Fibroblast of villous mesenchyme (primary cell): ENCODE data around the gene ATP11C. TPM values are rescaled to one million over a fixed set of nuclear protein-coding genes. Genes with fewer than 3 reads are reported as not detected.

Experiments used
- DNase-seq: peaks from one replicate; pipeline ENCODE4 v3.0.0-alpha.2; 2010; ENCODE audit warnings: low read depth
- H3K4me3 ChIP-seq: 2 replicates; pipeline ENCODE4 v1.5.1; 2011; ENCODE audit warnings: low read depth, mild to moderate bottlenecking, low read length
- total RNA-seq: library from RNA; depleted of rRNA; stranded (reverse); fragments of >200 nt; gene quantifications from 2 replicates; pipeline ENCODE4 v1.2.3, GENCODE V29; 2012
- TF ChIP-seq, protein P1 (sequence below): IDR thresholded peaks from 2 replicates; pipeline ENCODE4 v1.5.1; 2012; ENCODE audit warnings: low read depth, mild to moderate bottlenecking, low read length; ENCODE audit not compliant: insufficient read depth

Gene ATP11C
- total RNA-seq, 1 donor = 81.6 TPM

DNA sequence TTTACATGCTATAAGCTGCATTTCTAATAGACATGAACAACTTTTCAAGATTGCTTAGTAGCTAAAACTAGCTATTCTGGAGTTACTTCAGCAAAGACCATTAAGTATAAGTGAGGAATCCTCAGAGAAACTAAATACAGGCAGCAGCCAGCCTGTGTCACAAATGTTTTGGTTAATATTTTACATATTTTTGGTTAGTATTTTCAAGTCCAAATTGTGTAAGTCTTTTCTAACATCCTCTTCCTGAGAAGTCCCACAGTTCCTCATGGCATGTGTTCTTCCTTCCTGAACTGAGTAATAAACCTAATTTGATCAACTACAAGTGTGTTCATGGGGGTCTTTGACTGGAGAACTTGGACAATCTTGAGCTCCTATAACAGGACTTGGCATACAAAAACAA lies 182.5 kb downstream of the ATP11C start:
- TF ChIP-seq, protein P1, sequence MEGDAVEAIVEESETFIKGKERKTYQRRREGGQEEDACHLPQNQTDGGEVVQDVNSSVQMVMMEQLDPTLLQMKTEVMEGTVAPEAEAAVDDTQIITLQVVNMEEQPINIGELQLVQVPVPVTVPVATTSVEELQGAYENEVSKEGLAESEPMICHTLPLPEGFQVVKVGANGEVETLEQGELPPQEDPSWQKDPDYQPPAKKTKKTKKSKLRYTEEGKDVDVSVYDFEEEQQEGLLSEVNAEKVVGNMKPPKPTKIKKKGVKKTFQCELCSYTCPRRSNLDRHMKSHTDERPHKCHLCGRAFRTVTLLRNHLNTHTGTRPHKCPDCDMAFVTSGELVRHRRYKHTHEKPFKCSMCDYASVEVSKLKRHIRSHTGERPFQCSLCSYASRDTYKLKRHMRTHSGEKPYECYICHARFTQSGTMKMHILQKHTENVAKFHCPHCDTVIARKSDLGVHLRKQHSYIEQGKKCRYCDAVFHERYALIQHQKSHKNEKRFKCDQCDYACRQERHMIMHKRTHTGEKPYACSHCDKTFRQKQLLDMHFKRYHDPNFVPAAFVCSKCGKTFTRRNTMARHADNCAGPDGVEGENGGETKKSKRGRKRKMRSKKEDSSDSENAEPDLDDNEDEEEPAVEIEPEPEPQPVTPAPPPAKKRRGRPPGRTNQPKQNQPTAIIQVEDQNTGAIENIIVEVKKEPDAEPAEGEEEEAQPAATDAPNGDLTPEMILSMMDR = no peak
- H3K4me3 ChIP-seq = no peak overlapping the region
- DNase-seq = peak; percentile 13

DNA sequence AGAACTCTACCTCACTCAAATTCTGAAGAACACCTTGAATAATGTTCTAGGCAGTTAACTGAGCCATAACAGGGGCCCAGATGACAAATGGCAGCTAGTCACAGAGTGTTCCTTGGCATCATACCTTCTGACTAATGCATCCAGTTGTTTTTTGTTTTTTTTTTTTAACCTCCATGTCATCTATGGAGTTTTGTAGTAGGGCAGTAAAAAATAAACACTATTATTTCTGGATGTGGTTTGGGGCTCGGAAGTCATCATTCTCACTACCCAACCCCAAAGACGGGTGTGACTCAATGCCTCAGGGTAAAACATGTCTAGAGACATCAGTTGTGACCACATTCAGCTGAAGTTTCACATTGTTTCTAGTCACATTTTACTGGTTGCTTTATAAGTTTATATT lies 193.7 kb downstream of the ATP11C start:
- H3K4me3 ChIP-seq = no peak overlapping the region
- TF ChIP-seq, protein P1 = no peak
- DNase-seq = peak; percentile 29

DNA sequence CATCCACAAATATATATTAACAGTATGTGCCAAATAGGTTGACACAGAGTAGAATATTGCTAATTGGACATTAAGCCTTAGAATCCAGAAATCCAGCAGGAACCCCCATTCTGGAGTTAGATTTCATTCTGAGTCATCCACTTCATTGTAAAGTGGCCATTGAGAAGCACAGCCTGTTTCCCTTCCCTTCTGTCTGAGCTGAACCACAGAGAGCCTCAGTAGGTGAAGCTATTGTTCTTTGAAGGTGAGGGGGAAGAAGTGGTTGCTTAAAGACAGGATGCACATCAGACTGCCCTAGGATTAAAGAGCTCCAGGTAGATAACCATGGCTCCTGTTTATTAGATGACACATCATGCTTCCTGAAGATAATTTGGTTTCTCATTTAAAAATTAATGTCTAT lies 194.3 kb downstream of the ATP11C start:
- TF ChIP-seq, protein P1 = no peak
- no peak overlapping the region for H3K4me3 ChIP-seq

DNA sequence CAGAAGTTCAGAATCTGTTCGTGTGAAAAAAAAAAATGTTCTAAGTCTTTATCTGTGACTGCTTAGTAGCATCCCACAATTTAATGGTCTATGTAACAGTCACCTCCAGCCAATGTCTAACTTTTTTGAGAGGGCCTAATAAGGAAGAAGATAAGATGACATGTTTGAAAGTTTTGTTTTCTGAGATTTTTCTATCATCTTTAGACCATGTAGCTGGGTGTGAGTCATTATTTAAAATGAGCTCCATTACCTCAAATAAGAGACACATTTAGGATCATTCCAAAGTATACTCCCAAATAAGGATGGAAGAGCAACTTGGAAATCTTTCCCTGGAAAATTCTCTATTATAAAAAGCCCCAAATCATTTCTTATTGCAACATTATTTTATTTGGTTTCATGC lies 196.7 kb downstream of the ATP11C start:
- H3K4me3 ChIP-seq = no peak overlapping the region
- TF ChIP-seq, protein P1 = no peak
- no peak for DNase-seq

More for the DNA sequence above, 194.3 kb downstream of the ATP11C start:
- no peak for DNase-seq

DNA sequence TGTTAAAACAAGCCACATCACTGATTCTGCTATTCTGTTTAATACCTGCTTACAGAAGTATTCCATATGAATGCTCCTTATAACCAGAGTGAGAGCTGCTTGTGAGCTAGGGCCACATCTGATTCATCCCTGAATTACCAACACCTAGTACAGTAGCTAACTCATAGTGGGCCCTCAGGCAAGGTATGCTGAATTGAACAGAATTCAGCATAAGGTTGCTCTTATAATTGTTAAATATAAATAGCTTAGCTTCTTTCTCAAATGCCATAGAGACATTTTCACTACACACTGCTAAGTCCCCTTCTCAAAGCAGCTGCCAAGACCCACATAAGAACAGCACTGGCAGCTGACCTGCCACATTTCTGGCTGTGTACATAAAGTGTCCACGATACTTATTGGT lies 197.9 kb downstream of the ATP11C start:
- H3K4me3 ChIP-seq = no peak overlapping the region
- TF ChIP-seq, protein P1 = no peak
- no peak for DNase-seq

DNA sequence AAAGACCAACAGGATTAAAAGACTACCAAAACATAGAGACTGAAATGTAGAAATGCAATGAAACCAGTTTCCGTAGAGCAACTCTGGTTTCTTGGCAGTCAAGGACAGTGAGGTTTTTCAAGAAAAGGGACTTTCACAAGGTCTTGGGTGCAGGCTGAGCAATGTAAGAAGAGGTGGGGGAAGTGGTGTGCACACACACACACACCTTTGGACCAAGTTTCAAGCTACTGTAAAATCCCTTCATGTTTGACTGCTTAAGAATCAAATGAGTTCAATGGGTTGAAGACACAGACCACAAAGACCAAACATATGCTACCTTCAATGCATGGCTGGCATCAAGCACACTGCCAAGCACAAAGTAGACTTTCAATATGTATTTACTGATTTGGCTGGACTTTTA lies 207.1 kb downstream of the ATP11C start:
- TF ChIP-seq, protein P1 = no peak
- DNase-seq = no peak
- H3K4me3 ChIP-seq = no peak overlapping the region

DNA sequence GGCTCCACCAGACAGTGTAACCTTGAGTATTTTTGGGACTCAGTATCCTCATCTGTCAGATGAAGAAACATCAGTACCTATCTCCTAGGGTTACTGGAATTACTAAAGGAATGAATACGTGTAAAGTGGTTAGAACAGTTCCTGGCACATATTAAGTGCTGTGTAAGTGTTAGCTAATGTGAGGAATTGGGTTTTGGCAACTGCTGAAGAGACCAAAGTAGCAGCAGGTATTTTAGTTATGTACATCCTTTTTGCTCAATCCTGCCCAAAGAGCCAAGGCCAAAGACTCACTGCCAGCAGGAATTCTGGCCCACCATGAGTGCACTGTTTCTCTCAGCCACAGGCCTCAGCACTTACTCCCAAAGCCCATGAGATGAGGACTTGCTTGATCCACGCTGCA lies 208.2 kb downstream of the ATP11C start:
- H3K4me3 ChIP-seq = no peak overlapping the region
- TF ChIP-seq, protein P1 = no peak
- no peak for DNase-seq
